Measurements from ENCODE around the gene PPP3CA.

Gene PPP3CA

DNA sequence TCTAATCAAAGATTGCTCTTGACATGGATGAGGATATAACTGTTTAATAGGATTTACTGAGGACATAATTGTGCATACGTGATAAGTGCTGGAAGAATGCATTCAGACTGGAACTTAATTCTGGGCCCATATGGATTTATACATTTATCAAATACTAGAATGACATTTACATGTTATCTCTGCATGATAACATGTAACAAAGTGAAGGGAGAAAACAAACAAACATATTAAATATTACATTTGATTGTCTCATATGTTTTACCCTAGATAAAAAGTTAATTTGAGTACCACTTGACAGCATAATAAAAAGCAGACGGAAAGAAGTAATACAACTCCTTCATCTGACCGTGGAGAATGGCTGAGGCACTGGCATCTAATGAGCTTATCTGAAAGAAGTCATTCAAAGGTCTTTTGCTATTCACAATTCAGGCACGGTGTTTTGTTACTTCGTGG, 297.8 kb downstream of the PPP3CA start:
- DNase-seq (ENCODE audit: low read depth): no peak

DNA sequence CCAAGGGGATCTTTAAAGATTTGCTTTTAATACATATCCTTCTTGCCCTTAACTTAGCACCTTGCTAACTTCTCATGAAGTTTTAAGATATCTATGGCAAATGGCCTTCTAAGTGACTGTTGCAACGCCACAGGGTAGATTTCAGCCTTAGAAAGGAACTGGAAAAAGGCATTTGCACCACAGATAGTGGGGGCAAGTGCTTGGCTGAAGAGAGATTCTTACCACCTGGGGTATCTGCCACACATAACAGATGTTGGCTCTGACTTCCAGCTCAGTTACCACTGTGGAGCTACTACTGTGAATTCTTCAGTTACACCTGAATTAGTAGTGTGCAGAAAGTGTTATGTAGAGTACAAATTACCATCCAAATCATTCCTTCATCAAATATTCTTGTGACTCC, 302.6 kb downstream of the PPP3CA start:
- no peak for DNase-seq (ENCODE audit: low read depth)

DNA sequence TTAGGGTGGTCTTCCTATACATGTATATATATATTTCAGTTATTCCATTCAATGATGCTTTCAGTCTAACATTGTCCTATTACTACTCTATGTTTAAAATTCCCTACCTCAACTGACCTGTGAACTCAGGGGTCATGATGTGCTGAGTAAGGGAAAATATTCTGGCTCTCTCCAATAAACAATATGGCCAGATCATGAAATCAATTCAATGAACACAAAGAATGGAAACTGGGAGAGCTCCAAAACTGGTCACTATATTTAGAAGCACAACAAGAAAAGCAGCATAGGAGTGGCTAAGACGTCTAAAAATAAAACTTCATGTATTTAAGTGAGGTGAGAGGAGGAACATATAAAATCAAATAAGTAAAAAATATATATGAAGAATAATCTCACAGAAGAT, 304.5 kb downstream of the PPP3CA start:
- no peak for DNase-seq (ENCODE audit: low read depth)

DNA sequence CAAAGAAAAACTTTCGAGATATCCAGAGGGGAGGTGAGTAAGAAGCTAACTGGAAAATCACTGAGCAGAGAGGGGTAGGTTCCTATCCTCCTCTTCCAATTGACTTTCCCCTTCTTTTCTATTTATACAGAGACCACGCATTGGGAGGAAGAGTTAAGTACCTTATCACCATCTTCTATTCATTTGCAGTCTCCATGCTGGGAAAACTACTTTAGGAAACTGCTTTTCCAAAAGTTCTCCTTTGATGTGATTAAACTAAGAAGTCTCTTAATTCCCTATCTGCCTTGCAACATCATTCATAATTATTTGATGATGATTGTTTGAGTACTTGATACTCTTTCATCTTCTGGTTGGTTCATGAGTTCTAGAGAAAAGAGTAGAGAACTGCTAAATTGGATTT, 306.6 kb downstream of the PPP3CA start:
- DNase-seq (ENCODE audit: low read depth): no peak

DNA sequence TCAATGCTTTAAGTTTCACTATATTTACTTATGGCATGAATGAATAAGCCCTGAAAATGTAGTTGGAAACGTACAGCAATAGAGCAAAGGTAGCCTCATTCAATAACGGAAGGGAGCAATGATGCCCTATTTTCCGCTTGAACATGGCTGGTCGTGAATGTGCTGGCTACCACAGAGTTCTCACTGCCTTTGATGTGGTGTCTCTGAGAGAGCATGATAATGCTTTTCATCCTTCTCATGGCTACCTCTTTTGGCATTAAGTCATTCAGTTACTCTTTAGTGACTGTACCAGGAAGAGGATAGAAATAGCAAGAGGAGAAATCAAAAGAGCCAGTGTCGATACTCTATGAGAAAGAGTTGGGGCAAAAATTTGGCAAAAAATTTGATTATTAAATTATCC, 308.0 kb downstream of the PPP3CA start:
- DNase-seq (ENCODE audit: low read depth): peak; percentile 42

DNA sequence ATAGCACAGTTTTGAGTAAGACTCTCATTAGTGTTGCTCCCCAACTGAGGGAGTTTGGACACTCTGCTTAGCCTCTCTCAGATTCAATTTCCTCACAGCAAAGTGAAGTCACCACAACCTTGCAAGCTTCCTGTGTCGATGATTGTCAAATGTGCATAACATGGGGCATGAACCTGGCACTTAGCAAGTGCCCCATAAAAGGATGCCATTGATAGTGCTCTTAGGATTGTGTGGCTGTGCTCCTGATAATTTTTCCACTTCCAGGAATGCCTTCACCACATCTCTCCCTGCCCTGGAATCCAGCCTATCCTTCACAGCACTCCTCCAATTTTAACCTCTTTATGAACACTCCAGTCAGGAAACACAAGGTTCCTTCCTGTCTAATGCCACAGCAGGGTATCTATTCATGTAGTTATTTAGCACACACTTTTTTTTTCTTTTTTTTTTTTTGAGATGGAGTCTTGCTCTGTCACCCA, 309.4 kb downstream of the PPP3CA start:
- no peak for DNase-seq (ENCODE audit: low read depth)

DNA sequence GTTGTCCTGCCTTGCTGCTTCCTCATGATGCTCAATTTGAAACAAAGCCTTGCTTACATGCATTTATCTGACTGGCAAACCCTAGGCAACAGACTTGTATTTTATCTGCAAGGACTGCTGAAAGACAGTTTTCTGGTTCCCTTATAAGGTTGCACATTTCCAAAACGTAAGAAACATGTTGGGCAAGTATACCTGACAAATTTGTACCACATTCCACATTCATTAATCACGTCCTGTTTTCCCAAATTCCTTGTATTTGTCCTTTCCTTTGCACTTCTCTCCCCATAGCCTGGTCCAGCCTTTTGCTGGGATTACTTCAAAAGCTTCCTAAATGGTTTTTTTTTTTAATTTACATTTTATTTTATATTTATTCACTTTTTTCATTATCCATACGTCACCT, 310.1 kb downstream of the PPP3CA start:
- DNase-seq (ENCODE audit: low read depth): no peak

DNA sequence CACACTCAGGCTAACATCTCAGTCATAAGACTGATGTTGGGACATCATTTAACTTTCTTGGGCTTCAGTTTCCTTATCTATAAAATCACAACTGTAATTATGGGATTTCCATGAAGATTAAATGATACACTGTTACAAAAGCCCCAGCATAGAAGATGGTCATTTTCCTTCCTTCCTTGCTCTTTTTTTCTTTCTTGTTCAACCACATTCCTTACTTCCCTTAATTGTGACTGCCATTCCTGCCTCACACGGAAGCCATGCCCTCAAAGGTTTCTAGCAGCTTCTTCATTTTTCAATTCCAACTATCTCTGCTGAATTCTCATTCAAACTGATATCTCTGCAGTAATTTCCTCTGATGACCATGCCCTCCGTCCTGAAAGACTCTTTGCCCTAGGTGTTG, 311.8 kb downstream of the PPP3CA start:
- no peak for DNase-seq (ENCODE audit: low read depth)

DNA sequence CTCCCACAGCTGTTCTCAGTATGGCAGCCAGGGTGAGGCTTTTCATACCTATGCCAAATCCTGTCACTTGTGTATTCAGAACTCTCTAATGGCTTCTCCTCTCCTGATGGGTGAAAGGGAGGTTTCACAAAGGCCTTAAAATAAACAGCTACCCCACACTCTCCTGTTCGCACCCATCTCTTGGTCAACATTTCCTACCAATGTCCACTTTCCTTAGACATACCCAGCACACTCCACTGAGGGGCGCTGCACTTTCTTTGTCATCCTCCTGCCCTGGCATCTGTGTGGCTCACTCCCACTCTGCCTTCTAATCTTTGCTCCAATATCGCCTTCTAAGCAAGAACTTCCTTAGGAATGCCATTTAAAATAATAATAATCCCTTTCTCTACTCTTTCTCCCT, 313.3 kb downstream of the PPP3CA start:
- no peak for DNase-seq (ENCODE audit: low read depth)

DNA sequence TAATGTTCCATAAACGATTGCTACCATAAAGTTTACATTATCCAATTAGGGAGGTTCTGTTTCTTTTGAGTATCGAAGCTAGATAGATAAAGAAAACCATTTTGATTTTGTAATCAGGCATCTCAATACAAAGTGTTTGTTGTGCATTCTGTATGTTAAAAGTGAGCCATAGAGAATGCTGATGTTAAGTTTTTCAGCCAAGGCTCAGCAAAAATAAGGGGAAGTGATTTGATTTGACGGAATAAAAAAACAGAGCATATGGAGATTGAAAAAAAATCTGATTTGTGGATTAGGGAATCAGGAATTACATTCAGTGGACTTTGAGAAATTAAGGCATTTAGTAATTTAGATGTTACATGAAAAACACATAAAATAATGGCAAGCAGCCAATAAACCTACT, 314.8 kb downstream of the PPP3CA start:
- no peak for DNase-seq (ENCODE audit: low read depth)

DNA sequence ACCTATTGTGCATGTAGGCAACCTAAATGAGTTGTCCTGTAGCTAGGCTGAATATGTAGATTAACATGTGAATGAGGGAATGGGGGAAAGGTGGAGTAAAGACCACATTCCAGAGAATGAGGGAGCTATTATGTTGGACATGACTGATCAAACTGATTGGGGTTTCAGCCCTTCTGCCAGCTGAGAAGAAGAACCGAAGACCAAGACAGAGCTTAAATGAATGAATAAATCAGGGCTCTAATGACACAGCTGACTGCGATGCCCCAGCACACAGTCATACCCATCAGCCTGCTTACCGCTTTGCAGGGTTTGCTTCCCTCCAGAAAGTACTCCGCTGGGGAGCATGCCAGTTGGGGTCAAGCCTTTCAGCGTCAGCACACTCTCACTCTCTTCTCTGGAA, 315.4 kb downstream of the PPP3CA start:
- no peak for DNase-seq (ENCODE audit: low read depth)

DNA sequence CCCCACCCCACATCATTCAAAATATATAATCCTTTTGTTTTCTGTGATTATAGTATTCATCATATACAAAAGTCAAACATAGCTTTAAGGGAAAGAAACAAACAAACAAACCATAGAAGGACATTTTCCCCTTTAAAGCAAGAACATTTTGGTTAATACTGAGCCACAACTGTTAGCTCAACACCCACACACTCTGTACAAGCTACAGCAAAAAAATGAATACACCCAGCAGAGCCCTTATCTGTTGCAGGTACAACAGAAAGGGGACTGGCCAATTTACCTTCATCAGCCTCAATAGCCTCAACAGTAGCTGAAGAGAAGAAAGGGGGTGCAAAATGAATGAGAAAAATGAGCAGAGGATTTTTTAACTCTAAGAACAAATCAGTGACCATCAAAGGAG, 318.4 kb downstream of the PPP3CA start:
- no peak for DNase-seq (ENCODE audit: low read depth)

DNA sequence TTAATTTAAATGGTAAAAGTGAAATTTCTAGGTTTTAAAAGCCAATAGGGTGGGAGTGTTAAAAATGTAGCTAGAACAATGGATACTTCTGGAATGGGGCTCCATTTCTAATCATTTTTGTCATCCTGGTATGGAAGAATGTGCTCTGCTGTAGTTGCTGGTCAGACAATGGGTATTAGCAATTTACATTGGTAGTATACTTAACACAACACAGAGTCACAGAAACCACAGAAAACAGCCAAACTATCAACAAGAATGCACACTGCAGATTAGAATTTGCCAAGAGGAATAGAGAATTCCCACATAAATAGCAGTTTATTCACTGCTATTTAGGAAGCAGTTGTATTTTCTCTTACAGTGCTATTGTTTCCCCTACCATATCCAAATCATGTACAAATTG, 319.6 kb downstream of the PPP3CA start:
- no peak for DNase-seq (ENCODE audit: low read depth)

DNA sequence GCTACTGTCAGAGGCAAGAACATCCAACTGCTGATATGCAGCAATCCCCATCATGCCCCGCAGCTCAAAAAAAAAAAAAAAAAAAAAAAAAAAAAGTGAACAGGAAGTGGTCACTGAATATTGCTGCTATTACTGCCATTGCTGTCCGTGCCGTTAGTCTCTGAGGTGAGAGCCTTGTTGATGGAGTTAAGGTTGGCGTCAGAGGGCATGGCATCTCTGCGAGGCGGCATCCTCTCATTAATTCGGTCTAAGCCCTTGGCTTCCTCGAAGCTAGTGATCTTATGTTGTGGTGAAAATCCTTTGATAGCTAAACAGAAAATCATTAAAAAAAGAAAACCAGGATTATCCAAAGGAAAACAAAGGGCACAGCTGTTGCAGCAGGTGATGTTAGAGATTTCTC, 321.6 kb downstream of the PPP3CA start:
- DNase-seq (ENCODE audit: low read depth): no peak

DNA sequence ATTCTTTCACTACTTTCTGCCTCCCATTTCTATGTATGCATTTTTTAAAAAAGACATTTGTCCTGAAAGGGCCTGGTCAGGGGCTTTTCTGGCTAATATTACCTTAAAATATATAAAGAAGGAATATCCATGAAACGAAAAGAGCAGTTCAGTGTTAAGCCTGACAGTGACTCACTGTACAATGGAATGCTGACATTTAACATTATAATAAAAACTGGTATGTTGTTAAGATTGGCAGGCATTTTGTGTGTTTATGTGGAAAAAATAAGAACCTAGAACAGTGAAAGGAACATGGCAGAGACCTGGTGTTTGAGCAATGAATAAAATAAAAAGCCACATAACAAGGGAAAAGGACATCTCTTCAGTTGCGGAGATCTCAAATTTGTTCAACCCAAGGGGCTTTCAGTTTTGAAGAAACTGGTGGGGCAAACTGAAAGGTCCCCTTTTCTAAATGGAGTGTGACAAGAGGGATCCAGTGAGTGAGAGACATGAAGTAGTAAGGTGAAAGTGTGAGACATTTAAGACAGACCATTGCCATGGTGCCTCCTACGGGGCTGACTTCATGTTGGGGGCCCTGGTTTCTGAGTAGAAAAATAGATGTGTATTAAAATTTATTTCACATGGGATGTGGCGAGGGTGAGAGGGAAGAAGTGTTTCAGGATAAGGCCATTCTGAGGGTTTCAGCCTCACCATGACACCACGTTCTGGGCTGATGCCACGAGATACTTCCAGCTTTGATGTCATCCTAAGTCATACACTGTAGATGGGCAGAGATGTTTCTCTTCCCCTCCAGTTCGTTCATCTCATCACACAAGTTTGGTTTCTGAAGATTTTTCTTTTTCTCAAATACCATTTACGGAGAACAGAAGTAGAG, 324.9 kb downstream of the PPP3CA start:
- DNase-seq (ENCODE audit: low read depth): no peak

DNA sequence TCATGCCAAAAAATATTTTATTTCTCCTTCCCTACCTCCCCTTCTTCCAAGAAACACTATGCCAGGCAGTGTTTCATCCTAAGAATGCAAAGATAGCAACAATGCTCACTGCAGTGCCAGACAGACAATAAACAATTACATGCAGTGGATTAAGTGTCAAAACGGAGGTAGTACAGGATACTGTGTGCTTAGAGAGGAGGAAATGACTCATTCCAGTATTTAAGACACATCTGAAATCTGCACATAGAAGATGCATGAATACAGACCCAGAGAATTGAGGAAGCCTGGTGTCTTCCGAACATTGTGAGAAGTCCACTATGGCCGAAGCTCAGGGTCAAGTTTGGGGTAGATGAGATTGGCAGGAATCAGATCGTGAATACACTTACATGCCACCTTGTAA, 326.4 kb downstream of the PPP3CA start:
- no peak for DNase-seq (ENCODE audit: low read depth)

DNA sequence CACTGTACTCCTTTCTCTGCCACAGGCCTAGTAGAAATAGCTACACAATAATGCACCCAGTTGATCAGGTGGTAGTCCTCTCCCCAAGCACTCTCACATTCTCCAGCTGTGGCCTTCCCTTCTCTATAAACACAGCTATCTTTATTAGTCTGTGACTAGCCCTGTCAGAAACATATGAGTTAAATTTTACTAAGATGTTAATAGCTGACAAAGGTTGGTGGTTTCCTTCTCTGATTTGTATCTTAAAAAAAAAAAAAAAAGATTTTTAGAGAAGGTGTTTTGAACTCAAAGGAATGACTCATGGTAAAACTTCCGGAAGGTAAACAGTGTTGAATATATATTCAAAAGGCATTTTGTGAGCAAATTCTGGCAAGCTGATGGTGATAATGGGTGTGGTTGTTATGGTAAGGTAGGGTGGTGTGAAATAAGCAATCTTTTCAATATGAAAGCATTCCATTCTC, 327.4 kb downstream of the PPP3CA start:
- DNase-seq (ENCODE audit: low read depth): no peak

DNA sequence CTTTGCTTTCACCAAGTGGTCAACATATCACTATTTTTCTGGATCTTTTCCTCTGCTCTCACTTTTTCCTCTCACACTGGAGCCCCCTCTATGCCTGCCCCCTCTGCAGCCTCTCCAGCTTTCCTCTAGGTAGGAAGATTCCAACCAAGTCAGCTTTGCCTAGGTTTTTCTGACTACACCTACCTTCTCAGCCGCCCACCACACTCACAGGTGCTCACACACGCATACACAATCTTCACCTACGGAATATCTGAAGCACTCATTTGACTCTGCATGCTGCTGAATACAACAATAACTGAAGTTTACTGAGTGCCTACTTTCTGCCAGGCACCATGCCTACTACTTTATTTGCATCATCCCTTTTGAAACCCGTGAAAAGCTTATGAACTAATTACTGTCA, 328.0 kb downstream of the PPP3CA start:
- no peak for DNase-seq (ENCODE audit: low read depth)

DNA sequence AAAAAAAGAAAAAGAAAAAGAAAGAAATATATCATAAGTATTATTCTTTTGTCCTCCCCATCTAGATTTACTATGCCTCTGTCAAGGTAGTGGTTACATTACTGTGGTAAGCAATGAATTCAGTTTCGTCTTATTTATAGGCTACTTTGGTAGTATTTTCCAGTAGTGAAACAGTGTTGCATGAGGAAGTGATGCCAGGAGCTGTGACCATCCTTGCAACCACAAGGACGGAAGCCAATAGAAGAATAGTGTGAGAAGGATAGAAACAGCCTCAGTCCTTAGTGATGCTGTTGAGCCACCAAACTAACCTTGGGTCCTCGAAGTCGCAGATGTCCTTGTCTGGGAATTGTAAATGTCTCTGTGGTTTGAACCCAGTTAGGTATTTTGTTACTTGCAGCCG, 328.5 kb downstream of the PPP3CA start:
- no peak for DNase-seq (ENCODE audit: low read depth)

DNA sequence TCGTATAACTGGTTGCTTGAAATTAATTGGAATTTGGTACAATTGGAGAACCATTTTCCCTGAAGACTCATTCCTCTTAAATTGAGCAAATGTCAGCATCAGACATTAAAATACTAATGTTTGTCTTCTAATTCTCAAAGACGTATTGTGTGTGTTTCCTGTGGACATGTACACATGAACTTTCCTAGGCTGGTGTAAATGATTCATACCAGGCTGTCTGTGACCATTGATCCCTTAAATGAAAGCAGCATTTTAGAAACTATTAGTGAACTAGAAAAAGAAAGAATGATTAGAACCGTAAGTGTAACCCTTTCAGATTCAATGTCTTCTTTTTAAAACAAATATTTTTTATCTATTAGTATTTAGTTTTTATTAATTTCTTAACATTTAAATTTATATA, 332.9 kb downstream of the PPP3CA start:
- no peak for DNase-seq (ENCODE audit: low read depth)

DNA sequence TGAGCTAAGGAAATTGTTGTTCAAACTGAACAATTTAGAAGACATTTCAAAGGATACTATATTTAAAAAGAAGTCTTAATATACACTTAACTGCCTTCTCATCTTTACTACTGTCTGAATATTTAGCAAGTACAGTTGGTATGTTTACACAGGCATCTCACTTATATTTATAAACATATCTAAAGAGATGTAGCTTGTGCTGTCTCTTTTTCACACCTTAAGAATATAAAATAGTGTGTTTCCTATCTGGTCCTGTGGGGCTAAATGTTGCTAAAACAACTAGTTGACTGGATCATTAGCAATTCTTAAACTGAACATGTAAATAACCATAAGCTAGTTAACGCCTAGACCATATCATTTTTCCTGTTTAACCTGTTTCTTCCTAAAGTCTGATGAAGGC, 336.3 kb downstream of the PPP3CA start:
- DNase-seq (ENCODE audit: low read depth): no peak

DNA sequence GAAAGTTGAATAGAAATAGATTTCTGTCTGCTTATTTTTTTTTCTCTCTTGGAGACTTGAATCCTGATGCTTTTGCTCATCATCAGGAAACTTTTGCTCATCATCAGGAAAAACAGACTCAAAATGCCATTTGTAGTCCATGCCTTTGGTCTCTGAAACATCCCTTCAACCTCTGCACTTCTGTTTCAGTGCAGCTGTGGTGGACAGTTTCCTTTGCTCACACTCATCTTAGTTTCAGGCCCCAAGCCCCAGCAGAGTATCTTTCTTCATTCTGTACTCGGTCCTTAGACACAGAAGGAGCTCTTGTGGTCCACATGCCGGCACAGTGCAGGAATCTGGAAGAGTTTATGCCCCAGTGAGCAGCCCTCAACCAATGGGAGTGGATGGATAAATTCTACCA, 337.9 kb downstream of the PPP3CA start:
- no peak for DNase-seq (ENCODE audit: low read depth)

DNA sequence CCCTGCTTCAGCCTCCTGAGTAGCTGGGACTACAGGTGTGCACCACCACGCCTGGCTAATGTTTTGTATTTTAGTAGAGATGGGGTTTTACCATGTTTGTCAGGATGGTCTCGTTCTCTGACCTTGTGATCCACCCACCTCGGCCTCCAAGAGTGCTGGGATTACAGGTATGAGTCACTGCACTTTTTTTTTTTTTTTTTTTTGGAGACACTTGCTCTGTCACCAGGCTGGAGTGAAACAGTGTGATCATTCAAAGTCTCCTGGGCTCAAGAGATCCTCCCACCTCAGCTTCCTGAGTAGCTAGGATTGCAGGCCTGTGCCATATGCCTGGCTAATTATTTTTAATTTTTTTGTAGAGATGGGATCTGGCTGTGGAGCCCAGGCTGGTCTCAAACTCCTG, 338.8 kb downstream of the PPP3CA start:
- DNase-seq (ENCODE audit: low read depth): no peak

DNA sequence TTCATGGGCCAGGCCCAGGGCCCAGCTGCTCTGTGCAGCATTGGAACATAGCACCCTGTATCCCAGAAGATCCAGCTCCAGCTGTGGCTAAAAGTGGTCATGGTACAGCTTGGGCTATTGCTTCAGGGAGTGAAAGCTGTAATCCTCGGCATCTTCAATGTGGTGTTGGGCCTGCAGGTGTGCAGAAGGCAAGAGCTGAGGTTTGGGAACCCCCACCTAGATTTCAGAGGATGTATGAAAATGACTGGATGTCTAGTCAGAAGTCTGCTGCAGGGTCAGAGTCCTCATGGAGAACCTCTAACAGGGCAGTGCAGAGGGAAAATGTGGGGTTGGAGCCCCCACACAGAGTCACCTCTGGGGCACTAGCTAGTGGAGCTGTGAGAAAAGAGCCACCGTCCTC, 341.7 kb downstream of the PPP3CA start:
- no peak for DNase-seq (ENCODE audit: low read depth)
